Loucy (cell line): Measurements from ENCODE around the gene DOK6.

ENCODE experiments used
- H2AFZ ChIP-seq: fragments of 200-600 bp; sonication (generic); 2 replicates; pipeline ENCODE4 v1.6.0; 2016; ENCODE audit warnings: antibody characterized with exemption, mild to moderate bottlenecking, low read length, moderate library complexity
- H3F3A ChIP-seq: fragments of 200-600 bp; 2 replicates; pipeline ENCODE4 v1.6.0; 2016; ENCODE audit warnings: antibody characterized with exemption, low read depth, mild to moderate bottlenecking
- H3K27me3 ChIP-seq: fragments of 200-600 bp; sonication (generic); 2 replicates; pipeline ENCODE4 v1.6.1; 2014; ENCODE audit warnings: low read length, mild to moderate bottlenecking; ENCODE audit not compliant: insufficient read depth, poor library complexity, severe bottlenecking
- H3K36me3 ChIP-seq: fragments of 200-600 bp; sonication (generic); 2 replicates; pipeline ENCODE4 v1.6.1; 2016; ENCODE audit warnings: low read length; ENCODE audit not compliant: insufficient read depth
- H3K4me1 ChIP-seq: fragments of 200-600 bp; sonication (generic); 2 replicates; pipeline ENCODE4 v1.5.1; 2014; ENCODE audit warnings: low read length, mild to moderate bottlenecking; ENCODE audit not compliant: insufficient read depth, poor library complexity, severe bottlenecking
- H3K4me2 ChIP-seq: fragments of 200-600 bp; sonication (generic); 2 replicates; pipeline ENCODE4 v1.6.0; 2014; ENCODE audit warnings: antibody characterized with exemption, low read length, low read depth, mild to moderate bottlenecking; ENCODE audit not compliant: poor library complexity, severe bottlenecking
- H3K4me3 ChIP-seq: fragments of 200-600 bp; sonication (generic); 2 replicates; pipeline ENCODE4 v1.5.1; 2014; ENCODE audit warnings: low read length, mild to moderate bottlenecking, mixed read lengths; ENCODE audit not compliant: poor library complexity, severe bottlenecking
- H3K79me2 ChIP-seq: fragments of 200-600 bp; sonication (generic); 2 replicates; pipeline ENCODE4 v1.6.1; 2014; ENCODE audit warnings: low read length; ENCODE audit not compliant: insufficient read depth
- H3K9ac ChIP-seq: fragments of 200-600 bp; sonication (generic); 2 replicates; pipeline ENCODE4 v1.6.0; 2014; ENCODE audit warnings: mild to moderate bottlenecking, low read depth, low read length, moderate library complexity; ENCODE audit not compliant: poor library complexity, severe bottlenecking
- H3K9me2 ChIP-seq: fragments of 200-600 bp; sonication (generic); replicated peaks from 2 replicates; pipeline ENCODE4 v1.6.1; 2016; ENCODE audit warnings: low read depth, low read length, mixed read lengths
- H3K9me3 ChIP-seq: fragments of 200-600 bp; sonication (generic); 2 replicates; pipeline ENCODE4 v1.6.1; 2014; ENCODE audit warnings: mild to moderate bottlenecking, antibody characterized with exemption, low read length, low read depth; ENCODE audit not compliant: insufficient read depth
- H4K20me1 ChIP-seq: fragments of 200-600 bp; sonication (generic); 2 replicates; pipeline ENCODE4 v1.6.0; 2014; ENCODE audit warnings: antibody characterized with exemption, low read length, mild to moderate bottlenecking; ENCODE audit not compliant: insufficient read depth, poor library complexity, severe bottlenecking
- EZH2phosphoT487 ChIP-seq: fragments of 200-600 bp; IDR thresholded peaks from 2 replicates; pipeline ENCODE4 v1.6.1; 2018; ENCODE audit warnings: antibody characterized with exemption, mild to moderate bottlenecking, moderate library complexity, borderline replicate concordance
- TF ChIP-seq, protein P1 (sequence below): fragments of 200-600 bp; sonication (generic); conservative IDR thresholded peaks from 2 replicates; pipeline ENCODE4 v1.5.1; 2014; ENCODE audit warnings: mild to moderate bottlenecking, antibody characterized with exemption, low read length

The DOK6 gene

DNA sequence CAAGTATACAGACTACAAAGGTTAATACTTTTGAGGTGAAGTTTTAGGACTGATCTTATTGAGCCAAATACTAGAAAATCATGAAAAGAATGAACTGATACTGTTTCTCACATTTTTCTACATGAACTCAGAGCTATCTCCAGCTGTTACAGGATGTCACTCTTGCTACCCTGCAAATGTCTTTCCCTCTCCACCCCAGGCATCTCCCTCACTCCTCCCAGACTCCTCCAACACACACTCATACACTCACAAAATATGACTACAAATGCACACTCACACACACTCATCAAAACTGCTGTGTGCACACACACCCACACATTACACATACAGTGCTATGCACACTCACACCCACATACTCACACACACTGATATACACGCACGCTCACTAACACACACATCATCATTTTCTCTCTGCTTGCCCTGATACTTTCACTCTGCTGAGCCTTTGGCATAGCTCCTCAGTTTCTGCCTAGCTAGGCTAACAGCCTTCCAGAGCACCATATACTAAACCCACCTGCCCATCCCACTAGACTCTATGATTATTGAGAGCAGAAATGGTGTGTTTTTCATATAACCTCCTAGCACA is 273.7 kb downstream of the DOK6 start:
- no peaks in the 10 kb centered on the region for H3K9me2 ChIP-seq
- H4K20me1 ChIP-seq, result no peaks in the 10 kb centered on the region
- no peaks in the 10 kb centered on the region for H3F3A ChIP-seq
- TF ChIP-seq, protein P1, sequence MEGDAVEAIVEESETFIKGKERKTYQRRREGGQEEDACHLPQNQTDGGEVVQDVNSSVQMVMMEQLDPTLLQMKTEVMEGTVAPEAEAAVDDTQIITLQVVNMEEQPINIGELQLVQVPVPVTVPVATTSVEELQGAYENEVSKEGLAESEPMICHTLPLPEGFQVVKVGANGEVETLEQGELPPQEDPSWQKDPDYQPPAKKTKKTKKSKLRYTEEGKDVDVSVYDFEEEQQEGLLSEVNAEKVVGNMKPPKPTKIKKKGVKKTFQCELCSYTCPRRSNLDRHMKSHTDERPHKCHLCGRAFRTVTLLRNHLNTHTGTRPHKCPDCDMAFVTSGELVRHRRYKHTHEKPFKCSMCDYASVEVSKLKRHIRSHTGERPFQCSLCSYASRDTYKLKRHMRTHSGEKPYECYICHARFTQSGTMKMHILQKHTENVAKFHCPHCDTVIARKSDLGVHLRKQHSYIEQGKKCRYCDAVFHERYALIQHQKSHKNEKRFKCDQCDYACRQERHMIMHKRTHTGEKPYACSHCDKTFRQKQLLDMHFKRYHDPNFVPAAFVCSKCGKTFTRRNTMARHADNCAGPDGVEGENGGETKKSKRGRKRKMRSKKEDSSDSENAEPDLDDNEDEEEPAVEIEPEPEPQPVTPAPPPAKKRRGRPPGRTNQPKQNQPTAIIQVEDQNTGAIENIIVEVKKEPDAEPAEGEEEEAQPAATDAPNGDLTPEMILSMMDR, result no peak
- TF ChIP-seq EZH2phosphoT487, result no peak
- H3K4me3 ChIP-seq, result no peak overlapping the region
- H3K27me3 ChIP-seq, result no peaks in the 10 kb centered on the region
- no peaks in the 10 kb centered on the region for H3K79me2 ChIP-seq
- H3K36me3 ChIP-seq, result no peaks in the 10 kb centered on the region
- H3K9ac ChIP-seq, result no peak overlapping the region
- no peak overlapping the region for H2AFZ ChIP-seq
- H3K4me2 ChIP-seq, result no peak overlapping the region
- H3K4me1 ChIP-seq, result no peaks in the 10 kb centered on the region
- H3K9me3 ChIP-seq, result no peaks in the 10 kb centered on the region

GRCh38 chr18:69674966-69675365 is 274.3 kb downstream of the DOK6 start:
- Histone ChIP-seq H3K36me3 (no peaks in the 10 kb centered on the region), H4K20me1 (no peaks in the 10 kb centered on the region), H3K9me2 (no peaks in the 10 kb centered on the region), H3K4me2 (no peak overlapping the region), H3K9me3 (no peaks in the 10 kb centered on the region), H3K9ac (no peak overlapping the region), H3K4me1 (no peaks in the 10 kb centered on the region), H3F3A (no peaks in the 10 kb centered on the region), H2AFZ (no peak overlapping the region), H3K27me3 (no peaks in the 10 kb centered on the region), H3K4me3 (no peak overlapping the region), H3K79me2 (no peaks in the 10 kb centered on the region)
- TF ChIP-seq EZH2phosphoT487, result no peak
- TF ChIP-seq, protein P1, result no peak

GRCh38 chr18:69677595-69677994 is 276.9 kb downstream of the DOK6 start:
- no peaks in the 10 kb centered on the region for H3K9me2 ChIP-seq
- no peak overlapping the region for H2AFZ ChIP-seq
- no peaks in the 10 kb centered on the region for H3K27me3 ChIP-seq
- no peaks in the 10 kb centered on the region for H3F3A ChIP-seq
- no peak for TF ChIP-seq EZH2phosphoT487
- TF ChIP-seq, protein P1, result no peak
- no peaks in the 10 kb centered on the region for H3K36me3 ChIP-seq
- no peaks in the 10 kb centered on the region for H3K79me2 ChIP-seq
- H3K4me1 ChIP-seq, result no peaks in the 10 kb centered on the region
- no peaks in the 10 kb centered on the region for H3K9me3 ChIP-seq
- no peak overlapping the region for H3K9ac ChIP-seq
- no peak overlapping the region for H3K4me3 ChIP-seq
- no peaks in the 10 kb centered on the region for H4K20me1 ChIP-seq
- no peak overlapping the region for H3K4me2 ChIP-seq
